PC-9 (cell line): Measurements from ENCODE around the gene KCNH1.

Experiments
- EZH2 ChIP-seq: fragments of 200-600 bp; sonication (generic); IDR thresholded peaks from 2 replicates; pipeline ENCODE4 v1.8.0; 2017; ENCODE audit warnings: antibody characterized with exemption, low read depth
- TF ChIP-seq, protein P1 (sequence below): fragments of 200-600 bp; sonication (generic); conservative IDR thresholded peaks from 2 replicates; pipeline ENCODE4 v1.6.1; 2017; ENCODE audit warnings: mixed run types, antibody characterized with exemption, mild to moderate bottlenecking, moderate library complexity

DNA sequence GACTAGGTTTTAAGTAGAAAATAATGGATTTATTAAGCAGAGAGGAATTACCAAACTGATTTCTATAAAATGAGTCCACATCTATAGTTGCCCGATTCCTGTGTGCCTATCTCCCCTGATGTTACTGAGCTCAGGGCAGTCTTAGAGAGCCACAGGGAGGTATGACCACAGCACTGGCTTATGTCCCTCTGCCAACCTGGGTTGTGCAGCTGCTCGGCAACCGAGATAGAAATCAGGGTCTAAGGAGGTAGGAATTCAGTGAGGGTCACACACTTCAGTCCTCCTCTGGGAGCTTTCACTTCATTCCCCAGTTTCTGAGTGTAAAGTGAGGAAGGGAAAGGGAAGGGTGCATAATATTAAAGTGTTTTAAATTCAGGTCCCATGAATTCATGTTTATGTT is 386.8 kb downstream of the KCNH1 start:
- TF ChIP-seq, protein P1, sequence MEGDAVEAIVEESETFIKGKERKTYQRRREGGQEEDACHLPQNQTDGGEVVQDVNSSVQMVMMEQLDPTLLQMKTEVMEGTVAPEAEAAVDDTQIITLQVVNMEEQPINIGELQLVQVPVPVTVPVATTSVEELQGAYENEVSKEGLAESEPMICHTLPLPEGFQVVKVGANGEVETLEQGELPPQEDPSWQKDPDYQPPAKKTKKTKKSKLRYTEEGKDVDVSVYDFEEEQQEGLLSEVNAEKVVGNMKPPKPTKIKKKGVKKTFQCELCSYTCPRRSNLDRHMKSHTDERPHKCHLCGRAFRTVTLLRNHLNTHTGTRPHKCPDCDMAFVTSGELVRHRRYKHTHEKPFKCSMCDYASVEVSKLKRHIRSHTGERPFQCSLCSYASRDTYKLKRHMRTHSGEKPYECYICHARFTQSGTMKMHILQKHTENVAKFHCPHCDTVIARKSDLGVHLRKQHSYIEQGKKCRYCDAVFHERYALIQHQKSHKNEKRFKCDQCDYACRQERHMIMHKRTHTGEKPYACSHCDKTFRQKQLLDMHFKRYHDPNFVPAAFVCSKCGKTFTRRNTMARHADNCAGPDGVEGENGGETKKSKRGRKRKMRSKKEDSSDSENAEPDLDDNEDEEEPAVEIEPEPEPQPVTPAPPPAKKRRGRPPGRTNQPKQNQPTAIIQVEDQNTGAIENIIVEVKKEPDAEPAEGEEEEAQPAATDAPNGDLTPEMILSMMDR, result no peak
- no peak for TF ChIP-seq EZH2
